Measurements from ENCODE around the gene OTC.

GRCh38 chrX:38465686-38466085 lies 113.3 kb downstream of the OTC start:
- no peak for TF ChIP-seq CTCF (IDR thresholded peaks at IDR 0.05)
- TF ChIP-seq ZFX (IDR thresholded peaks at IDR 0.05; ENCODE audit: borderline replicate concordance) = no peak

Measured in 22Rv1 (cell line).